K562 (cell line): ENCODE data around the gene SPATA32. TPM values are rescaled to one million over a fixed set of nuclear protein-coding genes. Genes with fewer than 3 reads are reported as not detected.

Experiments used
- ATAC-seq: fragments of 200-7000 bp; cut with Tn5 transposase; 3 replicates; pipeline ENCODE4 v1.9.1; 2020; ENCODE audit warnings: moderate library complexity
- BruUV-seq: library from RNA; stranded (reverse); fragments of 400-500 nt; replicated peaks from 2 replicates; lab custom pipeline; 2021; lab: Mats Ljungman, UMichigan
- CTCF ChIA-PET: fragments of 300-600 bp; formaldehyde crosslinking; extraction: SDS; loops from one replicate; lab custom pipeline; 2021; ENCODE audit warnings: low intra/inter-chr PET ratio; lab: Yijun Ruan, JAX
- POLR2A ChIA-PET: fragments of 300-600, 350-650 bp; sonication (Branson Sonifier 250); formaldehyde crosslinking; extraction: SDS; loops from one replicate; lab custom pipeline; 2021; ENCODE audit warnings: antibody characterized with exemption, inconsistent platforms; lab: Yijun Ruan, JAX
- DNase-seq, 4 experiments: peaks; one replicate each; pipeline versions ENCODE4 v3.0.0 to v3.0.0-alpha.2; 2011 to 2018; ENCODE audit warnings: low spot score in 3 of 4, mixed read lengths in 3 of 4; ENCODE audit errors: extremely low read depth in 1 of 4
- FAIRE-seq: peaks from 2 replicates; lab custom pipeline; 2011; peaks lifted over from hg19 to GRCh38; lab: Jason Lieb, UNC
- H2AFZ ChIP-seq: 2 replicates; pipeline ENCODE4 v1.6.0; 2011; ENCODE audit warnings: low read depth, low read length, control low read depth, inconsistent platforms
- H3K27ac ChIP-seq: fragments of 200-600 bp; 3 replicates; pipeline ENCODE4 v1.8.0; 2011; ENCODE audit warnings: low read depth, mild to moderate bottlenecking, control low read depth, inconsistent platforms, low read length, moderate library complexity, mixed read lengths; ENCODE audit errors: extremely low read depth
- H3K27me3 ChIP-seq, 2 experiments: fragments of 300-600 bp in 1 of 2; 2 replicates in 1 of 2; 3 replicates in 1 of 2; pipeline versions ENCODE4 v1.6.0 to v1.8.0; 2011; ENCODE audit warnings: inconsistent platforms in 2 of 2, low read length in 2 of 2, mild to moderate bottlenecking in 1 of 2, mixed read lengths in 1 of 2, moderate library complexity in 1 of 2; ENCODE audit not compliant: control insufficient read depth in 2 of 2, insufficient read depth in 2 of 2
- H3K36me3 ChIP-seq: fragments of 300-600 bp; 3 replicates; pipeline ENCODE4 v1.8.0; 2011; ENCODE audit warnings: mild to moderate bottlenecking, low read length, inconsistent platforms; ENCODE audit not compliant: control insufficient read depth, insufficient read depth
- H3K4me1 ChIP-seq, 2 experiments: fragments of 200-600 bp in 1 of 2; replicated peaks in 1 of 2; 2 replicates in 1 of 2; 3 replicates in 1 of 2; pipeline versions ENCODE4 v1.5.1 to v1.8.0; 2011; ENCODE audit warnings: inconsistent platforms in 2 of 2, low read length in 2 of 2, mild to moderate bottlenecking in 1 of 2, mixed read lengths in 1 of 2, moderate library complexity in 1 of 2; ENCODE audit not compliant: control insufficient read depth in 2 of 2, insufficient read depth in 2 of 2
- H3K4me2 ChIP-seq: 2 replicates; pipeline ENCODE4 v1.6.1; 2011; ENCODE audit warnings: low read length, control low read depth, inconsistent platforms, mixed read lengths; ENCODE audit not compliant: insufficient read depth
- H3K4me3 ChIP-seq: fragments of 200-600 bp; sonication (generic), shearing (Covaris generic); 2 replicates; pipeline ENCODE4 v1.5.1; 2016; ENCODE audit warnings: control low read depth, inconsistent platforms
- H3K79me2 ChIP-seq: fragments of 200-600 bp; 3 replicates; pipeline ENCODE4 v1.8.0; 2011; ENCODE audit warnings: low read length, inconsistent platforms; ENCODE audit not compliant: control insufficient read depth, insufficient read depth
- H3K9ac ChIP-seq, 2 experiments: 2 replicates each; pipeline versions ENCODE4 v1.6.0 to v1.6.1; 2011; ENCODE audit warnings: low read depth in 2 of 2, low read length in 2 of 2, control low read depth in 1 of 2, inconsistent platforms in 1 of 2, mild to moderate bottlenecking in 1 of 2, mixed read lengths in 1 of 2; ENCODE audit not compliant: insufficient read depth in 1 of 2
- H3K9me1 ChIP-seq: one replicate; pipeline ENCODE4 v1.6.0; 2011; ENCODE audit warnings: inconsistent platforms, mild to moderate bottlenecking, low read length, moderate library complexity; ENCODE audit not compliant: control insufficient read depth, insufficient read depth
- H3K9me3 ChIP-seq: replicated peaks from 2 replicates; pipeline ENCODE4 v1.5.1; 2011; ENCODE audit warnings: low read depth, low read length, inconsistent platforms; ENCODE audit not compliant: control insufficient read depth, insufficient read depth
- H4K20me1 ChIP-seq: replicated peaks from 2 replicates; pipeline ENCODE4 v1.6.1; 2011; ENCODE audit warnings: low read length, inconsistent platforms, mixed read lengths; ENCODE audit not compliant: control insufficient read depth, insufficient read depth
- CLOCK ChIP-seq: fragments of 250-450 bp; sonication (Bioruptor Pico); IDR thresholded peaks from 2 replicates; pipeline ENCODE4 v1.4.0; 2020; ENCODE audit warnings: mild to moderate bottlenecking, moderate library complexity, borderline replicate concordance
- FOXK1 ChIP-seq: sonication (generic); formaldehyde crosslinking; IDR thresholded peaks from 2 replicates; pipeline ENCODE4 v1.8.0; 2022; ENCODE audit warnings: missing genetic modification reagents, mild to moderate bottlenecking, borderline replicate concordance
- FUS ChIP-seq: fragments of 200-400 bp; formaldehyde crosslinking; optimal IDR thresholded peaks from 2 replicates; pipeline ENCODE3; 2017; ENCODE audit warnings: low read depth, low read length
- GTF2A2 ChIP-seq: IDR thresholded peaks from 2 replicates; pipeline ENCODE4 v1.6.1; 2016; ENCODE audit warnings: mild to moderate bottlenecking, missing genetic modification characterization, missing compliant biosample characterization
- HMGXB4 ChIP-seq: sonication (generic); formaldehyde crosslinking; IDR thresholded peaks from 2 replicates; pipeline ENCODE4 v1.8.1; 2023; ENCODE audit warnings: mild to moderate bottlenecking, missing genetic modification reagents
- HNRNPK ChIP-seq: fragments of 200-400 bp; formaldehyde crosslinking; IDR thresholded peaks from one replicate; pipeline ENCODE4 v1.6.1; 2018; ENCODE audit warnings: mild to moderate bottlenecking, low read depth, low read length; ENCODE audit not compliant: poor library complexity, severe bottlenecking
- TRIM28 ChIP-seq: fragments of 450-650 bp; IDR thresholded peaks from 2 replicates; pipeline ENCODE4 v1.6.1; 2017
- ZNF124 ChIP-seq: sonication (generic); formaldehyde crosslinking; IDR thresholded peaks from 2 replicates; pipeline ENCODE4 v1.8.1; 2022; ENCODE audit warnings: missing genetic modification reagents
- WGBS: fragments of 100-300 bp; shearing (Covaris generic); methylation state at CpG from one replicate; pipeline ENCODE4 v1.1.6; 2016; ENCODE audit warnings: low coverage, mixed read lengths; ENCODE audit not compliant: insufficient coverage; ENCODE audit errors: missing lambda C conversion rate; 5-methylcytosine and 5-hydroxymethylcytosine counted together
- in situ Hi-C: fragments of 300-500 bp; cut with MboI; formaldehyde crosslinking; loops from 4 replicates; pipeline ENCODE4 v1.15.0; 2018; ENCODE audit warnings: inconsistent platforms, mixed read lengths
- intact Hi-C: fragments of 100-400 bp; cut with micrococcal nuclease; formaldehyde crosslinking; loops from 2 replicates; pipeline ENCODE4 v1.14.2; 2022
- polyA plus RNA-seq, 8 experiments: library from polyadenylated mRNA; depleted of rRNA in 4 of 8; stranded (reverse) in 5 of 8; unstranded in 3 of 8; fragments of >200 nt; fragmentation: Nextera tagmentation in 2 of 8; fragmentation: Illumina TruSeq in 1 of 8; extraction: Ambion mirVana in 2 of 8; extraction: Trizol in 1 of 8; gene quantifications; 2 replicates each; pipeline versions ENCODE4 v1.2.1 to v1.2.3, GENCODE V29; 2011 to 2014; ENCODE audit warnings: inconsistent platforms in 1 of 8, missing spikeins in 1 of 8
- total RNA-seq, 7 experiments: library from RNA; depleted of rRNA in 6 of 7; stranded (reverse); fragments of >200 nt in 6 of 7; fragmentation: Illumina TruSeq in 2 of 7; extraction: Trizol in 2 of 7; gene quantifications; 2 replicates each; pipeline versions ENCODE4 v1.2.1 to v1.2.3, GENCODE V29; 2011 to 2021; ENCODE audit warnings: low replicate concordance in 1 of 7
- TF ChIP-seq, protein P1 (sequence below): sonication (generic); formaldehyde crosslinking; IDR thresholded peaks from 2 replicates; pipeline ENCODE4 v1.8.1; 2023; ENCODE audit warnings: mild to moderate bottlenecking, missing genetic modification reagents

Gene SPATA32
- total and polyA plus RNA-seq, 9 of the 15 experiments (the other 6 are each of a cell fraction or from before 2014, with no cell fraction given): 0.03 to 0.06 TPM; not detected in 7

GRCh38 chr17:45264988-45265387 lies 3.1 kb upstream of the SPATA32 start:
- Histone ChIP-seq H3K4me2 (no peak overlapping the region), H3K4me1 (peaks cover 0 to 18% of the 10 kb centered on the region in 2 experiments; a peak in 2 of 5 replicates), H3K36me3 (peaks cover 73% of the 10 kb centered on the region), H3K9me3 (no peaks in the 10 kb centered on the region), H3K4me3 (no peak overlapping the region)
- POLR2A ChIA-PET: interaction anchor here (0.7 to 1.3 kb wide), 3 partner anchors 9 to 130 kb away, joined by 3 to 5 read pairs (median 4); partner anchors contain the start of genes ACBD4 and HEXIM1
- intact Hi-C loops (no loop called here), in situ Hi-C loops (no loop called here)
- no peak for DNase-seq
- CTCF ChIA-PET: no interaction called here
- TF ChIP-seq HMGXB4 (no peak), TRIM28 (no peak), GTF2A2 (tag) (no peak), CLOCK (CRISPR knock-in tag) (no peak), FOXK1 (CRISPR knock-in tag) (no peak), HNRNPK (no peak), ZNF124 (no peak), FUS (no peak)
- TF ChIP-seq, protein P1, sequence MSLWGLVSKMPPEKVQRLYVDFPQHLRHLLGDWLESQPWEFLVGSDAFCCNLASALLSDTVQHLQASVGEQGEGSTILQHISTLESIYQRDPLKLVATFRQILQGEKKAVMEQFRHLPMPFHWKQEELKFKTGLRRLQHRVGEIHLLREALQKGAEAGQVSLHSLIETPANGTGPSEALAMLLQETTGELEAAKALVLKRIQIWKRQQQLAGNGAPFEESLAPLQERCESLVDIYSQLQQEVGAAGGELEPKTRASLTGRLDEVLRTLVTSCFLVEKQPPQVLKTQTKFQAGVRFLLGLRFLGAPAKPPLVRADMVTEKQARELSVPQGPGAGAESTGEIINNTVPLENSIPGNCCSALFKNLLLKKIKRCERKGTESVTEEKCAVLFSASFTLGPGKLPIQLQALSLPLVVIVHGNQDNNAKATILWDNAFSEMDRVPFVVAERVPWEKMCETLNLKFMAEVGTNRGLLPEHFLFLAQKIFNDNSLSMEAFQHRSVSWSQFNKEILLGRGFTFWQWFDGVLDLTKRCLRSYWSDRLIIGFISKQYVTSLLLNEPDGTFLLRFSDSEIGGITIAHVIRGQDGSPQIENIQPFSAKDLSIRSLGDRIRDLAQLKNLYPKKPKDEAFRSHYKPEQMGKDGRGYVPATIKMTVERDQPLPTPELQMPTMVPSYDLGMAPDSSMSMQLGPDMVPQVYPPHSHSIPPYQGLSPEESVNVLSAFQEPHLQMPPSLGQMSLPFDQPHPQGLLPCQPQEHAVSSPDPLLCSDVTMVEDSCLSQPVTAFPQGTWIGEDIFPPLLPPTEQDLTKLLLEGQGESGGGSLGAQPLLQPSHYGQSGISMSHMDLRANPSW (CRISPR knock-in tag): no peak
- TF ChIP-seq, all 486 proteins: peak for 0
- no TSS peak for BruUV-seq
- Histone ChIP-seq H3K9ac (no peak overlapping the region; a peak in 1 of 4 replicates), H4K20me1 (0 out of 2 replicates have a peak, but pooled peaks cover 7% of the 10 kb centered on the region), H3K9me1 (no peaks in the 10 kb centered on the region), H2AFZ (no peak overlapping the region), H3K27ac (no peak overlapping the region), H3K27me3 (no peaks in the 10 kb centered on the region), H3K79me2 (no peaks in the 10 kb centered on the region)
- 78% methylated on average over 8 of the region's 8 CpGs for WGBS
- no peak for FAIRE-seq
- ATAC-seq: no peak
